Mammary epithelial cell (primary cell): ENCODE measurements around the gene QKI.

Source experiments
- CTCF ChIP-seq, 2 donors: IDR thresholded peaks in 1 of 2; conservative IDR thresholded peaks in 1 of 2; 2 replicates each; pipeline ENCODE4 v1.5.1; 2011 to 2012; ENCODE audit warnings: inconsistent platforms in 2 of 2, low read length in 2 of 2, mild to moderate bottlenecking in 2 of 2, control low read depth in 1 of 2, low read depth in 1 of 2; ENCODE audit not compliant: insufficient read depth in 1 of 2; ENCODE audit errors: extremely low read depth in 1 of 2
- EZH2 ChIP-seq: IDR thresholded peaks from 2 replicates; pipeline ENCODE4 v1.6.1; 2012; ENCODE audit warnings: low read length, inconsistent platforms, borderline replicate concordance

- TF ChIP-seq CTCF (conservative IDR thresholded peaks at IDR 0.05 in 1 of 2, IDR thresholded peaks at IDR 0.05 in 1 of 2; ENCODE audit: extremely low read depth in 1 of 2, insufficient read depth in 1 of 2, low read depth in 1 of 2, low read length in 2 of 2) (no peak), EZH2 (no peak)
Observed at GRCh38 chr6:163398815-163399214, 15.7 kb upstream of the QKI start.
